Measurements from ENCODE around the gene HMGB1.

The HMGB1 gene

DNA sequence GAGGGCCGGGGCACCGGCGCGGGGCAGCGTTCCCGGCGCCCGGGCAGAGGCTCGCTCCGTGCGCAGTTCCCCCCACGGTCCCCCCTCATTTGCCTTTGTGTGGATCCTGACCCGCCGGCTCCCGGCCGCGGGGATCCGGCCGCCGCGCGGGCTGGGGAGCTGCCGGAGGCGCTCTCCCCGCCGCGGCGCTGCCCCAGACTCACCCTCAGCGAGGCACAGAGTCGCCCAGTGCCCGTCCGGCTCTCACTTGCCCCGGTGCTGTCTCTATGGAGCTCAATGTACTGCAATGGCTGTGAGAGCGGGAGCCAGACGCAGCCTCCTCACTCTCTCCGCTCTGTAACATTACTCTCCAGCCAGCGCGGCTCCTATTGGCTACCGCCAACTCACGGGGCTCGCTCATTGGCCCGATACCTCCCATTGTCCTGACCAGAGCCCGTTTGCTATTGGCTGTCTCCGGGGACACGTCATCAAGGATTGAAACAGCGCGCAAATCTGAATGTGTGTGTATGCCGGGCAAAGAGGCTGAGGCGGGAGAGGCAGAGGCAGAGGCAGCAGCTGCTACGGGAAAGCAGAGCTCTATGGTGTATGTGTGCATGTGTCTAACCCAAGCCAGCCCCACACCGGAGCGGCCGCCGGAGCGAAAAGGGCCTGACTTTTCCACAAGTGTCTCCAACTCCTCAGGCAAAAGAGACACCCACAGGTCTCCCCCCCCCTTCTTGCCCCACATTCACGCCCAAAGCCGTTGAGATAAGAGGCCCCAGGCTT lies at the start of gene HMGB1:
Gene HMGB1 (minus strand): TSS at position 344 of the 765 bp plus-strand sequence. CDS start 2,256 bp downstream, outside the sequence.
- FAIRE-seq = peak; percentile 47

DNA sequence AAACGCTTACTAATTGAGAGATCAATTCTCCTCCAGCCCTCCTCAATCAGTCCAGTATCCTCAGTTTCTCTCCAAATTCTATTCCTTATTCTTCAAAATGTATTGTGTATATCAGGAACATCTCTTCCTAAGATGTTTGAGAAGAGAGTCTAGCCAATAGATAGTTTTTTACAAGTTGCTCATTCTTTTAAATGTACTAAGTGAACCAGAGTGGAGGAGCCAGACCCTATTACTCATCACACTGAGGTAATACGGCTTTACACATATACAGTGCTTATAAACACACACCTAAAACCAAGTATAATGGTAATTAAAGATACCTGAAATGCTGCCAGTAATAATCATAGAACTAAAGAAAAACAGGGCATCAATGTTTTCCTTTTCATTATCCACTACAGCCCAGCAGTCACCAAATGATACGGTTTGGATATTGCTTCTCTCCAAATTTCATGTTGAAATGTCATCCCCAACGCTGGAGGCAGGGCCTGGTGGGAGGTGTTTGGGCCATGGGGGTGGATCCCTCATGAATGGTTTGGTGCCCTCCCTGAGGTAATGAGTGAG lies 45.2 kb upstream of the HMGB1 start:
- no peak for FAIRE-seq

GRCh38 chr13:30510091-30510490 lies 44.4 kb upstream of the HMGB1 start:
- FAIRE-seq = no peak

DNA sequence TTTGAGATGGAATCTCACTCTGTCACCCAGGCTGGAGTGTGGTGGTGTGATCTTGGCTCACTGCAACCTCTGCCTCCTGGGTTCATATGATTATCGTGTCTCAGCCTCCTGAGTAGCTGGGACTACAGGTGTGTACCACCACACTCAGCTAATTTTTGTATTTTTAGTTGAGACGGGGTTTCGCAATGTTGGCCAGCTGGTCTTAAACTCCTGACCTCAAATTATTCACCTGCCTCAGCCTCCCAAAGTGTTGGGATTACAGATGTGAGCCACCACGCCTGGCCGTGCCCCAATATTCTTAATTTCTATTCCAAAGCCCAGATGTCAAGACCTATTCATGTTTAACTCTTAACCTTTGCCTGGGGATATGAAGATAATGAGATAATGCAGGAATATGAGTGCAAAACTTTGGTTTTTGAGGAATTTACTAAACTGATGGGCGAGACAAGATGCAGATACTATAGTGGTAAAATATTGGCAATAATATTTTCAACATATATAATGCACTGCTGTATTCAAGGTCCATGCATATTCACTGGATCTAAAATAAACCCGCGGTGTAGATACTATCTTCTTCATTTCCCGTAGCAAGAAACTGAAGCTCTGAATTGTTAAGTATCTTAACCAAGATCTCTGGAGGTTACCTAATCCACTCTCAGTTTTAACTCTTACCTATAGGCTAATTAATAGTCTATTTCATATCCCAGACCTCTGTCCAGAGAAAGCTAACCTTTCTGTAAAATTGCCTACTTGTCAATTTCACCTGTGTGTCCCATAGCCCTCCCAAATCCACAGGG lies 43.7 kb upstream of the HMGB1 start:
- FAIRE-seq = no peak

GRCh38 chr13:30504081-30504480 lies 38.3 kb upstream of the HMGB1 start:
- FAIRE-seq = no peak

GRCh38 chr13:30502237-30502636 lies 36.5 kb upstream of the HMGB1 start:
- no peak for FAIRE-seq

DNA sequence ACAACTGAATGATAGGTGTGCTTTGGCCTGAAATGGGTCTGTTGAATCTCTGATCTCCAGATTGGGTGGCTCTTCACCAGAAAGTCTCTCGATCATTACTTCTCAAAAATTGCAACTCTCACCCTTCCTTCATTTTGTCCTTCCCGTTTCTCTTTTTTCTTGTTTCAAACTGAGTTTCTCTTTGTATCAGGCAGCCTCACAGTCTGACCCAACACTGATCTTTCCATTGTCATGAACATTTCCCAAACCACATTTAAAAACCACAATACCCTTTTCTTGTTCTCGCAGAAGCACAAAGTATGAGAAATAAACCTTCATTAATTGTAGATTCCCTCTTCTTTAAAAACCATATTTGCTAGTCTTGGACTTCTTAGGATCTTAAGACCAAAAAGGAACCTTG lies 33.6 kb upstream of the HMGB1 start:
- FAIRE-seq = no peak

- no peak for FAIRE-seq
Measured at GRCh38 chr13:30496147-30496546, 30.4 kb upstream of the HMGB1 start.

GRCh38 chr13:30495746-30496145 lies 30.0 kb upstream of the HMGB1 start:
- no peak for FAIRE-seq

- FAIRE-seq = no peak
Measured at GRCh38 chr13:30493658-30494381, 28.1 kb upstream of the HMGB1 start.

DNA sequence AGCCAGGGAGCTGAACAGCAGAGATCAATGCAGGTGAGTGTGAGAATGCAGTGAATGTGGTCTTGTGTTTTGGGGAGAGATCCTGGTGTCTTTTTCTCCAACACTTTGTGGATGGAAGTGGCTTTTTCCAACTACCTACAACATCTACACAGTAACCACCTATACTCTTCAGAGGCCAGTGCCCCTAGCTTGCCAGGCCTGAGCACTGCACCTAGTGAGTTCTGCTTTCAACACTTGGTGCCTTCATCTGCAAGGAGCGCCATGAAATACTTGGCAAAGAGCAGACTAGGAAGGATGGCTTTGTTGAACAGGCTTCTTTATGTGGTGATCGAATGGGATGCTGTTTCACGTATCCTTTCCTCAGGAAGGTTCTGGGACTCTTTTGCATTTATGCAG lies 21.3 kb upstream of the HMGB1 start:
- no peak for FAIRE-seq

DNA sequence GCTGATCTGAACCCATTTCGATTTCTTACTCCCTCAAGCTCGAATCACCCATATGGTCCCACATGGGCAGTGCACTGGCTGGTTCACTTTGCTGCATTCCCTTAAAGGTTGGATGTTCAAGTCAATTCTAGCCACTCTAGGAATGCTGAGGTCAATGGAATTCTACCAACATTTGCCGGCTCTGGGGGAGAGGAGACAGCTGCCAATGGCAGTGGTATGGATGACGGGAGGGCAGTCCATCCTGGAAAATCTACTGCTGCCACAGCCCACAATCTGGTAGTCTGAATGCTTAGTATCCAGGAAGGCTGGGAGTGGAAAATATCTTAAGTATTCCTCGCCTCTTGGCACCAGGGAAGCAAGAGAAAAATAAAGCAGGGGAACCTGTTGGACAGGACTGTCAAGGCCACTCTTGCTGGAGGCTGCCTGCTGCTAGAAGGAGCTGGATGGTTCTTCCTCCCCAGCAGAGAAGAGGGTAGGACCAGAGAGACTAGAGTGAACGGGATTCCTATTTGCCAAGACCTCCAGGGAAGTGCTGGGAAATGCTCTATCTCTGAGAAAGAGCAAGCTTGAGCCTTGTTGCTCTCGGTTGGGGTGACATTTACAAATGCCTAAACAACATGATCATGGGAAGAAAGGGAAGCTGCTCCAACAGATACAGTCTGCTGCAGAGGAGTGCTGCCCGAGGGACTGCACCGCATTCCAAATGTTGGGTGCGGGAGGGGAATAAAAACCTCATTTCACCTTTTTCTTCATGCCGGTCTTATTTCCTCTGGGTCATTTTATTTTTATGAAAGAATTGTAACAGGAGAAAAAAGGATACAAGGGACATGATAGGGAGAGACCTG lies 20.7 kb upstream of the HMGB1 start:
- no peak for FAIRE-seq

DNA sequence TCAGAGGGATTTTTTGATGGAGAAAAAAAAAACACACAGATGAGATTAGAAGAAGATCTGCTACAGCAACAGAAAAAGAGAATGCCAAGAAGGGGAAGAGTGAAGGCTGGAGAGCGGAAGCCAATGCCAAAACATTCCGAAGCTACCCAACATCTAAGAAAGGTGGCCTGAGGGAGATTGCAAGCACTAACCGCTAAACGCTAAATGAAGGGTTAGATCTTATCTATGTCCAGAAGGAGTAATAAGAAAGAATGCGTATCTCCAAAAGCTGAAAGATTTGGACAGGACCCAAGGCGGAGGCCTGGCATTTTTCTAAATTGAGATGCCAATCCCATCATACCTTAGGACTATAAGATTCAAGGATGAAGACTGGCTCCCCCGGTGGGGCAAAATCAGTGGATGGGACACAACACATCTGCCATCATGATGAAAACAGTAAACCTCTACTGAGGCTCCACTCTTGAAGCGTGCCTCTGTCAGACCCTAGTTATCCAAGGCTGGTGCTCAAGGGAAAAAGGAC lies 15.6 kb upstream of the HMGB1 start:
- no peak for FAIRE-seq

DNA sequence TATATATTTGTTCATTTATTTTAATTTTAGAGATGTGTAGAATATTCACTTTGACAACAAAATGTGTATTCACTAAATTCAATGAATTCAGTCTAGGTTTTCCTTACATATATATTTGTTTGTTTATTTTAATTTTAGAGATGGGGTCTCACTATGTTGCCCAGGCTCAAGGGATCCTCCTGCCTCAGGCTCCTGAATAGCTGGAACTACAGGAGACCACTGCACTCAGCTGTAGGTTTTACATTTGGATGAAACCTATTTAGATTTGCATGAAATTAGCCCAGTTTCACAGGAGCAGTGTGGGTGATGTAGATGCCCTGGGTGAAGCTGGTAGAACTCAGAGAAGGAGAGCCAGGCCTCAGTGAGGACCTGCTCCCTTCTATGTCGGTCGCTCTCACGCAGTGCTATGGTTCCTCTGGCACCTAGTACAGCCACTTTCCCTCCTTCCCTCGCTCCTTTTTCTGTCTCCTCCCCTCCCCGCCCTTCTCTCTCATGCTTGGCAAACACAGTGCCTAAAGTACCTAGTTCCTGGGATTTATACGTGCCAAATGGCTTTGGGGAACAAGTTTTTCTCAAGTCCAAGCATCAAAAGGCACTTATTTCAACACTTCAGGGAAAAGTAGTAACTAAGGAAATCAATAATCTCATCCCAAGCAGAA lies 14.7 kb upstream of the HMGB1 start:
- FAIRE-seq = no peak

GRCh38 chr13:30479883-30480219 lies 14.1 kb upstream of the HMGB1 start:
- FAIRE-seq = no peak

GRCh38 chr13:30479154-30479882 lies 13.6 kb upstream of the HMGB1 start:
- FAIRE-seq = no peak

DNA sequence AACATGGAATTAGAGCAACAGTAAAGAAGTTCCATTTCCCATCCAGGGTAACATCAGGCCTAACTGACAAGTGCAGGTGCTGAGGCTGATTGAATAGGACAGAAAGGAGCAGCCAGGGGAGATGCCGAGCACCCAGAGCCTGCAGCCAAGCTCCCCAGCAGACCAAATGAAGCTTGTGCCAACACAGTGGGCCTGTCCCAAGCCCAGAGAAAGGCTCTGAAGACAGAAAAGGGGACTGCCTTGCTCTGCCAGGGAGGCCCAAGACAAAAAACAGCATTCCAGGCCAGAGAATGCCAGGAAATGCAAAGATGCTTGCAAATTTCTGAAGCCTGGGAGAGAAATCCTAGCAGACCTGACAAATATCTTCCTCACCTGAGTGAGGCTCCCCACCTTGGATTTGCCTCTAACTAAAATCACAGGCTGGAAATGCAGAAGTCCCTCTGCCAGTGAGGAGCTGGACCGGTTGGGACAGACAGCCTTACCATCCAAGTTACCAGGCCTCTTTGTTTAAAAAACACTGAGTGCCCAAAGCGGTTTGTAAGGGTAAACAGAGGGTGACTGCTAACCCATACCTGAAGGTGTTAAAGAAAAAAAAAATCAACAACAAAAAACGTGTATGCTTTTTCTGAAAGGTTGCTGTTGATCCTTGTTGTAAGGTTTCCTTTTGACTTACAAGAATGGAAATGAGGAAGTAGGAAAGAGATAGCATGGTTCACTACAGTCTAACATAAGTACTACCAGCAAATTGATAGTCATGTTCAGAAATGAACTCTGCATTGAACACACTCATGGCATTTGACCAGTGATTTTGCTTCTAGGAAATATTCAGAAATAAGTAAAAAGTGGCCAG lies 11.8 kb upstream of the HMGB1 start:
- FAIRE-seq = no peak

- FAIRE-seq = no peak
Measured at GRCh38 chr13:30473675-30474074, 7.9 kb upstream of the HMGB1 start.

DNA sequence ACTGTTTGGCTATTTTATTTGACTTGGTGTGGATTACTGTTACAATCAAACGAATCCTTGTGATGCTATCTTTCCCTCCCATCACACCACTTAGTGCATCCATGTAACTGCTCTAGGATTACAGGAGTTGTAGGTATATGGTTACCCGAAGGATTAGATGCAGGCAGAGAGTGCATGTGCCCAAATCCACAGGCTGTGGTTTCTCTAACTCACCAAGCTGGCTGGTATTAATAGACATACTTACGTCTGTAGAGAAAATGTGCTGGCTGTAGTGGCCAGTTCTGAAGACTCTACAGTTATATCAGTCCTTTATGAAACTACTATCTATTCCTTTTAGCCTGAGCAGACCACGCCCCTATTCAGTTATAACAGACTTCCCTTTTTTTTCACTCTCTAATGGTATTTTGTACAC lies 1.1 kb upstream of the HMGB1 start:
- no peak for FAIRE-seq

DNA sequence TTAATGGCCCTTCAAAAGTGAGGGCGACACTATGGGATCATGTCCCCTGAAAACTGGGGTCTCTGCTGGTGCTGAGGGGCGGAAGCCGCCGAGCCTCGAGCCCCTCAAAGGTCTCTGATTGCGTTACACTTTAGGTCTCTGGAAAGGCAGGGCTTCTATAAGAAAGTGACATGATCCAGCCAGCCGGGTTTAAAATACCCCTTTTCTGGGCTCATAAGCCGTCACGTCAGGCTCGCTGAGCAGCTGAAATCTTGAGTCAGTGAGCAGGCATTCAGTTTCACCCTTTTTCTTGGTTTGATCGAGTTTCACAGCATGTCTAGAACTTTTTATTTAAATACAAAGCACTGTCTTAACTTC lies 600 bp upstream of the HMGB1 start:
- no peak for FAIRE-seq

Data from colon (tissue), 2 donors.